ENCODE measurements around the gene HDAC4. TPM values are rescaled to one million over a fixed set of nuclear protein-coding genes. Genes with fewer than 3 reads are reported as not detected.

The HDAC4 gene
- polyA plus RNA-seq, 1 donor (not counting 4 experiments of a cell fraction or from before 2014, with no cell fraction given) = 2.9 TPM

DNA sequence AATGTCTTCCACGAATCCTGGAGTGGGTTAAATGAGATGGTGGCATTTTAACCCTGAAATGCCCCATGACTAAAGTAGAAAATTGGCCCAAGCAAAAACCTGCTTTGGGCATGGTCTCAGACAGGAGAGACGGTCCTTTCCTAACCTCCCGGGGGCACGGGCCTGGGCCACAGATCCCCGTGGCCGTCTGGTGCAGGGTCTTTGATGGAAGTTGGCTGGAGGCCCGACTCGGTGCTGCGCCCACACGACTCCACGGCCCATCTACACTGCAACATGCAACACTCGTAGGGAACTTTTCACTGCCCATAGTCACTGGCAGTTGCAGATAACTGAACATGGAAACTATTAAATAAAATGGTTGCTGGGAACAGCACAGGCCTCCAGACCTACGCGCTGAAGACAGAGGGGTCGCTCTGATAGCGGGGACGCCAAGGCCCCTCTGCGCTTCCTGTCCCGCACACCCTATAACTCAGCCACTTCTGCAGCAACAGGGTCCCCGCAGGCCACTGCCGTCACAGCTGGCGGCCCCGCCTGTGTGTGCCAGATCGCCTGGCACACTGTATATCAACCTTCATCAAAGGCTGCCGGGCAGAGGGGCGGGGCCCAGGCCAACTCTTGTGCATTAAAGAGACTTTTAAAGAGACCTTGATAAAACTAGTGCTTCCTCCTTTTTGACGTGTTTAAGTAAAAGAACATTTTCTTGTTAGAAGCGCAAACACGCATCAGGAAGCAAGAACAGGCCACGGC lies 338.8 kb downstream of the HDAC4 start:
- Histone ChIP-seq H3K9me1 (ENCODE audit: control insufficient read depth, extremely low read depth, insufficient read depth, low read length) (no peaks in the 10 kb centered on the region), H3K27ac (ENCODE audit: control insufficient read depth, insufficient read depth, low read length) (no peak overlapping the region), H4K20me1 (ENCODE audit: control insufficient read depth, extremely low read depth, insufficient read depth, low read length) (no peaks in the 10 kb centered on the region), H3K4me1 (ENCODE audit: control insufficient read depth, extremely low read depth, insufficient read depth, low read length) (no peaks in the 10 kb centered on the region), H3K27me3 (ENCODE audit: control insufficient read depth, extremely low read depth, insufficient read depth, low read length) (no peaks in the 10 kb centered on the region), H3K36me3 (ENCODE audit: control insufficient read depth in 2 of 2, extremely low read depth in 1 of 2, insufficient read depth in 2 of 2, low read length in 2 of 2) (peaks cover 0 to 5% of the 10 kb centered on the region in 2 experiments), H3K9me3 (ENCODE audit: control insufficient read depth, low read depth, low read length) (no peaks in the 10 kb centered on the region), H3K4me2 (ENCODE audit: control insufficient read depth, extremely low read depth, insufficient read depth, low read depth, low read length) (no peak overlapping the region), H3K4me3 (ENCODE audit: control insufficient read depth in 2 of 3, extremely low read depth in 1 of 3, insufficient read depth in 2 of 3, low read depth in 1 of 3, low read length in 3 of 3) (no peak overlapping the region), H3K79me2 (ENCODE audit: control insufficient read depth, insufficient read depth, low read length) (no peaks in the 10 kb centered on the region), H3K9ac (ENCODE audit: control insufficient read depth, extremely low read depth, insufficient read depth, low read length) (no peak overlapping the region), H2AFZ (ENCODE audit: control insufficient read depth, low read length) (no peak overlapping the region)
- no peak for DNase-seq (ENCODE audit: low read depth, low spot score)
- TF ChIP-seq, protein P1, sequence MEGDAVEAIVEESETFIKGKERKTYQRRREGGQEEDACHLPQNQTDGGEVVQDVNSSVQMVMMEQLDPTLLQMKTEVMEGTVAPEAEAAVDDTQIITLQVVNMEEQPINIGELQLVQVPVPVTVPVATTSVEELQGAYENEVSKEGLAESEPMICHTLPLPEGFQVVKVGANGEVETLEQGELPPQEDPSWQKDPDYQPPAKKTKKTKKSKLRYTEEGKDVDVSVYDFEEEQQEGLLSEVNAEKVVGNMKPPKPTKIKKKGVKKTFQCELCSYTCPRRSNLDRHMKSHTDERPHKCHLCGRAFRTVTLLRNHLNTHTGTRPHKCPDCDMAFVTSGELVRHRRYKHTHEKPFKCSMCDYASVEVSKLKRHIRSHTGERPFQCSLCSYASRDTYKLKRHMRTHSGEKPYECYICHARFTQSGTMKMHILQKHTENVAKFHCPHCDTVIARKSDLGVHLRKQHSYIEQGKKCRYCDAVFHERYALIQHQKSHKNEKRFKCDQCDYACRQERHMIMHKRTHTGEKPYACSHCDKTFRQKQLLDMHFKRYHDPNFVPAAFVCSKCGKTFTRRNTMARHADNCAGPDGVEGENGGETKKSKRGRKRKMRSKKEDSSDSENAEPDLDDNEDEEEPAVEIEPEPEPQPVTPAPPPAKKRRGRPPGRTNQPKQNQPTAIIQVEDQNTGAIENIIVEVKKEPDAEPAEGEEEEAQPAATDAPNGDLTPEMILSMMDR (optimal IDR thresholded peaks at IDR 0.05 in 1 of 3, IDR thresholded peaks at IDR 0.05 in 1 of 3, conservative IDR thresholded peaks at IDR 0.05 in 1 of 3; ENCODE audit: extremely low read depth in 1 of 3, insufficient read depth in 2 of 3, low read length in 3 of 3) = no peak
- no peak for TF ChIP-seq EZH2 (IDR thresholded peaks at IDR 0.05; ENCODE audit: low read length)
- dilution Hi-C loops (cut with MboI; ENCODE audit: extremely low pct_ligation_motif_present, low sequenced_read_pairs) = no loop called here
- FAIRE-seq = no peak

DNA sequence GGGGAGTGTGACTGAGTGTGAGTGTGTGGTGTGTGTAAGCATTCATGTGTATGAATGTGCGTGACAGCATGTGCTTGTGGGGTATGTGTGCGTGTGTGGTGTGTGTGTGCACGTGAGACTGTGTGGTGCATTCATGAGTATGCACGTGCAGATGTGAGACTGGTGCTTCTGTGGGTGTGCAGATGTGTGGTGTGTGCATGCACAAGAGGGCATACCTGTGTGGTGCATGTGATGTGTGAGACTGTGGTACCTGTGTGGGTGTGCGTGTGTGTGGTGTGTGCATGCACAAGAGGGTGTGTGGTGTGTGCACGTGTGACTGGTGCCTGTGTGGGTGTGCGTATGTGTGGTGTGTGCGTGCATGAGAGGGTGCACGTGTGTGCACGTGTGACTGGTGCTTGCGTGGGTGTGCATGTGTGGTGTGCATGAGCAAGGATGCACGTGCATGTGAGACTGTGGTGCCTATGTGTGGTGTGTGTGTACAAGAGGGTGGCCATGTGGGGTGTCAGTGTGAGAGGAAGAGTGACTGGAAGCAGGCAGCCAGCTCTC lies 339.6 kb downstream of the HDAC4 start:
- no peaks in the 10 kb centered on the region for H3K9me1 ChIP-seq (ENCODE audit: control insufficient read depth, extremely low read depth, insufficient read depth, low read length)
- peaks cover 0 to 3% of the 10 kb centered on the region in 2 experiments for H3K36me3 ChIP-seq (ENCODE audit: control insufficient read depth in 2 of 2, extremely low read depth in 1 of 2, insufficient read depth in 2 of 2, low read length in 2 of 2)
- no peak for FAIRE-seq
- H3K4me2 ChIP-seq (ENCODE audit: control insufficient read depth, extremely low read depth, insufficient read depth, low read depth, low read length) = no peak overlapping the region
- H2AFZ ChIP-seq (ENCODE audit: control insufficient read depth, low read length) = no peak overlapping the region
- TF ChIP-seq, protein P1 (optimal IDR thresholded peaks at IDR 0.05 in 1 of 3, IDR thresholded peaks at IDR 0.05 in 1 of 3, conservative IDR thresholded peaks at IDR 0.05 in 1 of 3; ENCODE audit: extremely low read depth in 1 of 3, insufficient read depth in 2 of 3, low read length in 3 of 3) = no peak
- TF ChIP-seq EZH2 (IDR thresholded peaks at IDR 0.05; ENCODE audit: low read length) = no peak
- H3K27ac ChIP-seq (ENCODE audit: control insufficient read depth, insufficient read depth, low read length) = no peak overlapping the region
- no peak overlapping the region for H3K4me3 ChIP-seq (ENCODE audit: control insufficient read depth in 2 of 3, extremely low read depth in 1 of 3, insufficient read depth in 2 of 3, low read depth in 1 of 3, low read length in 3 of 3)
- H4K20me1 ChIP-seq (ENCODE audit: control insufficient read depth, extremely low read depth, insufficient read depth, low read length) = no peaks in the 10 kb centered on the region
- H3K27me3 ChIP-seq (ENCODE audit: control insufficient read depth, extremely low read depth, insufficient read depth, low read length) = no peaks in the 10 kb centered on the region
- no peaks in the 10 kb centered on the region for H3K4me1 ChIP-seq (ENCODE audit: control insufficient read depth, extremely low read depth, insufficient read depth, low read length)
- H3K9ac ChIP-seq (ENCODE audit: control insufficient read depth, extremely low read depth, insufficient read depth, low read length) = no peak overlapping the region
- dilution Hi-C loops (cut with MboI; ENCODE audit: extremely low pct_ligation_motif_present, low sequenced_read_pairs) = no loop called here
- DNase-seq (ENCODE audit: low read depth, low spot score) = no peak
- H3K9me3 ChIP-seq (ENCODE audit: control insufficient read depth, low read depth, low read length) = no peaks in the 10 kb centered on the region
- no peaks in the 10 kb centered on the region for H3K79me2 ChIP-seq (ENCODE audit: control insufficient read depth, insufficient read depth, low read length)
